GM23338 (cell line): ENCODE results near the gene FAF1. TPM values are rescaled to one million over a fixed set of nuclear protein-coding genes. Genes with fewer than 3 reads are reported as not detected.

Source experiments
- ATAC-seq: fragments of 200-7000 bp; cut with Tn5 transposase; 3 replicates; pipeline ENCODE4 v1.9.1; 2020
- DNase-seq: peaks from one replicate; pipeline ENCODE4 v3.0.0-alpha.2; 2015; ENCODE audit warnings: low spot score
- H2AFZ ChIP-seq: fragments of 200-600 bp; sonication (generic); 2 replicates; pipeline ENCODE4 v1.8.0; 2016; ENCODE audit warnings: antibody characterized with exemption, mild to moderate bottlenecking, moderate library complexity
- H3F3A ChIP-seq: fragments of 200-600 bp; sonication (generic); replicated peaks from 2 replicates; pipeline ENCODE4 v1.8.0; 2017; ENCODE audit warnings: antibody characterized with exemption, mixed run types, low read depth
- H3K27ac ChIP-seq: fragments of 200-600 bp; sonication (generic); 2 replicates; pipeline ENCODE4 v1.6.1; 2016; ENCODE audit warnings: low read depth
- H3K27me3 ChIP-seq: fragments of 200-600 bp; sonication (generic); 2 replicates; pipeline ENCODE4 v1.8.0; 2016; ENCODE audit warnings: mild to moderate bottlenecking, mixed run types, moderate library complexity; ENCODE audit not compliant: insufficient read depth
- H3K36me3 ChIP-seq: fragments of 200-600 bp; sonication (generic); 2 replicates; pipeline ENCODE4 v1.8.0; 2016; ENCODE audit warnings: mild to moderate bottlenecking; ENCODE audit not compliant: insufficient read depth
- H3K4me1 ChIP-seq: fragments of 200-600 bp; sonication (generic); 2 replicates; pipeline ENCODE4 v1.8.0; 2016; ENCODE audit warnings: mild to moderate bottlenecking, moderate library complexity; ENCODE audit not compliant: insufficient read depth
- H3K4me2 ChIP-seq: fragments of 200-600 bp; sonication (generic); 2 replicates; pipeline ENCODE4 v1.7.1; 2017; ENCODE audit warnings: mixed run types
- H3K4me3 ChIP-seq: fragments of 200-600 bp; sonication (generic); 2 replicates; pipeline ENCODE4 v1.6.1; 2016; ENCODE audit warnings: mixed run types
- H3K79me2 ChIP-seq: fragments of 200-600 bp; sonication (generic); replicated peaks from 2 replicates; pipeline ENCODE4 v1.8.0; 2017; ENCODE audit warnings: mild to moderate bottlenecking; ENCODE audit not compliant: insufficient read depth
- H3K9me2 ChIP-seq: fragments of 200-600 bp; sonication (generic); 2 replicates; pipeline ENCODE4 v1.8.0; 2017; ENCODE audit not compliant: insufficient read depth
- H4K20me1 ChIP-seq: fragments of 200-600 bp; sonication (generic); replicated peaks from 2 replicates; pipeline ENCODE4 v1.8.0; 2017; ENCODE audit warnings: mild to moderate bottlenecking; ENCODE audit not compliant: insufficient read depth
- H3K27ac Mint-ChIP-seq: 2 replicates; pipeline ENCODE4 v1.8.0; 2020; ENCODE audit warnings: inconsistent platforms, mild to moderate bottlenecking, moderate library complexity, mixed read lengths
- H3K27me3 Mint-ChIP-seq: 3 replicates; pipeline ENCODE4 v1.8.0; 2022; ENCODE audit warnings: low read depth, mild to moderate bottlenecking, moderate library complexity, mixed read lengths, inconsistent platforms; ENCODE audit not compliant: insufficient read depth, poor library complexity
- H3K36me3 Mint-ChIP-seq: 3 replicates; pipeline ENCODE4 v1.8.0; 2021; ENCODE audit warnings: low read depth, mild to moderate bottlenecking, inconsistent platforms, moderate library complexity, mixed read lengths
- H3K4me1 Mint-ChIP-seq: 3 replicates; pipeline ENCODE4 v1.8.0; 2020; ENCODE audit warnings: mild to moderate bottlenecking, inconsistent platforms, mixed read lengths
- H3K4me3 Mint-ChIP-seq: 3 replicates; pipeline ENCODE4 v1.8.0; 2021; ENCODE audit warnings: moderate library complexity, mild to moderate bottlenecking, inconsistent platforms, mixed read lengths
- H3K9me3 Mint-ChIP-seq: 3 replicates; pipeline ENCODE4 v1.8.0; 2020; ENCODE audit warnings: moderate library complexity, mild to moderate bottlenecking, inconsistent platforms, mixed read lengths
- CREB1 ChIP-seq: fragments of 250-450 bp; sonication (Bioruptor Pico); IDR thresholded peaks from 2 replicates; pipeline ENCODE4 v1.5.0; 2020; ENCODE audit warnings: low read depth, mild to moderate bottlenecking, moderate library complexity
- CTCF ChIP-seq, 2 experiments: fragments of 200-600 bp in 1 of 2; sonication (generic) in 1 of 2; conservative IDR thresholded peaks; 2 replicates each; pipeline versions ENCODE4 v1.5.1 to v1.6.1; 2016 to 2017; ENCODE audit warnings: antibody characterized with exemption in 2 of 2, low read depth in 2 of 2, mild to moderate bottlenecking in 2 of 2, moderate library complexity in 1 of 2
- EZH2 ChIP-seq: fragments of 200-600 bp; sonication (generic); IDR thresholded peaks from one replicate; pipeline ENCODE4 v1.8.0; 2017; ENCODE audit warnings: antibody characterized with exemption, mild to moderate bottlenecking, low read depth; ENCODE audit not compliant: unreplicated experiment
- JUNB ChIP-seq: IDR thresholded peaks from one replicate; pipeline ENCODE4 v1.6.1; 2016; ENCODE audit warnings: antibody characterized with exemption; ENCODE audit not compliant: unreplicated experiment
- NANOG ChIP-seq: IDR thresholded peaks from 2 replicates; pipeline ENCODE4 v1.6.1; 2016; ENCODE audit warnings: antibody characterized with exemption, borderline replicate concordance
- POLR2AphosphoS5 ChIP-seq: IDR thresholded peaks from 2 replicates; pipeline ENCODE4 v1.6.1; 2016; ENCODE audit warnings: antibody characterized with exemption, low read depth
- ZNF462 ChIP-seq: fragments of 250-450 bp; sonication (Bioruptor Pico); IDR thresholded peaks from 2 replicates; pipeline ENCODE4 v1.5.0; 2020; ENCODE audit warnings: mild to moderate bottlenecking, moderate library complexity
- polyA plus RNA-seq: library from polyadenylated mRNA; unstranded; fragments of >200 nt; fragmentation: Nextera tagmentation; extraction: Ambion mirVana; gene quantifications from 2 replicates; pipeline ENCODE4 v1.2.1, GENCODE V29; 2016
- total RNA-seq: library from RNA; depleted of rRNA; stranded (reverse); fragments of >200 nt; shearing (Covaris generic); gene quantifications from 2 replicates; pipeline ENCODE4 v1.2.3, GENCODE V29; 2014

Gene FAF1
- total and polyA plus RNA-seq, 2 experiments from 2014 or later: 24.1 to 53.2 TPM

- TF ChIP-seq ZNF462 (CRISPR knock-in tag) (no peak), CREB1 (CRISPR knock-in tag) (no peak), CTCF (conservative IDR thresholded peaks at IDR 0.05; ENCODE audit: low read depth in 2 of 2) (no peak), POLR2AphosphoS5 (no peak)
Observed at GRCh38 chr1:50661626-50662025, 298.4 kb downstream of the FAF1 start (continued).

- TF ChIP-seq EZH2 (no peak), JUNB (no peak), POLR2AphosphoS5 (no peak), CTCF (conservative IDR thresholded peaks at IDR 0.05; ENCODE audit: low read depth in 2 of 2) (no peak), NANOG (no peak)
- Histone ChIP-seq H3K9me2 (no peaks in the 10 kb centered on the region), H3K4me1 (peaks cover 16% of the 10 kb centered on the region), H3K4me2 (no peak overlapping the region), H4K20me1 (no peaks in the 10 kb centered on the region), H3K4me3 (no peak overlapping the region), H3K27ac (no peak overlapping the region), H2AFZ (no peak overlapping the region), H3K79me2 (no peaks in the 10 kb centered on the region), H3F3A (no peaks in the 10 kb centered on the region), H3K27me3 (no peaks in the 10 kb centered on the region), H3K36me3 (no peaks in the 10 kb centered on the region)
- ATAC-seq (no peak), DNase-seq (no peak)
- H3K27me3 Mint-ChIP-seq: peaks cover 6% of the 10 kb centered on the region
- no peaks in the 10 kb centered on the region for H3K9me3 Mint-ChIP-seq
- H3K27ac Mint-ChIP-seq: no peak overlapping the region
- no peak overlapping the region for H3K4me3 Mint-ChIP-seq
- peaks cover 19% of the 10 kb centered on the region; the same call in 2 of the 3 replicates for H3K4me1 Mint-ChIP-seq
- no peaks in the 10 kb centered on the region for H3K36me3 Mint-ChIP-seq
Observed at GRCh38 chr1:50659107-50659662, 300.9 kb downstream of the FAF1 start.
